Nephron progenitor cell (in vitro differentiated cells): Measurements from ENCODE around the gene CIAO3.
"Not testable (repeated sequence)": the region's sequence is repeated elsewhere in the genome, so short reads cannot be mapped to it uniquely, and the experiment has no call there.

Source experiments
- DNase-seq: peaks from one replicate; pipeline ENCODE4 v3.0.0; 2021
- H3K27ac Mint-ChIP-seq: 2 replicates; pipeline ENCODE4 v1.8.0; 2021; ENCODE audit warnings: mild to moderate bottlenecking, moderate library complexity, mixed read lengths
- H3K27me3 Mint-ChIP-seq: 2 replicates; pipeline ENCODE4 v1.8.0; 2021; ENCODE audit warnings: mild to moderate bottlenecking, low read depth, mixed read lengths; ENCODE audit not compliant: poor library complexity
- H3K36me3 Mint-ChIP-seq: 2 replicates; pipeline ENCODE4 v1.8.0; 2021; ENCODE audit warnings: low read depth, mixed read lengths
- H3K4me1 Mint-ChIP-seq: 2 replicates; pipeline ENCODE4 v1.8.0; 2021; ENCODE audit warnings: mixed read lengths
- H3K4me3 Mint-ChIP-seq: 2 replicates; pipeline ENCODE4 v1.8.0; 2021; ENCODE audit warnings: mild to moderate bottlenecking, moderate library complexity, mixed read lengths
- H3K9me3 Mint-ChIP-seq: 2 replicates; pipeline ENCODE4 v1.8.0; 2021; ENCODE audit warnings: mild to moderate bottlenecking, moderate library complexity, mixed read lengths
- CTCF ChIP-seq: fragments of 200-600 bp; sonication (generic); IDR thresholded peaks from 2 replicates; pipeline ENCODE4 v1.5.0; 2021; ENCODE audit warnings: antibody characterized with exemption

CIAO3 gene

GRCh38 chr16:777826-778225 lies 37.0 kb upstream of the CIAO3 start:
- H3K9me3 Mint-ChIP-seq, result no peaks in the 10 kb centered on the region
- H3K4me3 Mint-ChIP-seq, result no peak overlapping the region
- peaks cover 8% of the 10 kb centered on the region for H3K4me1 Mint-ChIP-seq
- no peak for TF ChIP-seq CTCF
- no peaks in the 10 kb centered on the region for H3K36me3 Mint-ChIP-seq
- H3K27me3 Mint-ChIP-seq, result peaks cover 9% of the 10 kb centered on the region
- peak overlapping the region; percentile 37 for H3K27ac Mint-ChIP-seq
- DNase-seq, result no peak

- no peak for TF ChIP-seq CTCF
- Mint-ChIP-seq H3K27me3 (peaks cover 9% of the 10 kb centered on the region), H3K4me1 (peaks cover 8% of the 10 kb centered on the region), H3K27ac (peak overlapping the region; percentile 68), H3K36me3 (no peaks in the 10 kb centered on the region), H3K4me3 (no peak overlapping the region), H3K9me3 (no peaks in the 10 kb centered on the region)
- DNase-seq, result no peak
Measured at GRCh38 chr16:776824-777223, 36.0 kb upstream of the CIAO3 start.

GRCh38 chr16:776298-776697 lies 35.5 kb upstream of the CIAO3 start:
- H3K27ac Mint-ChIP-seq, DNase-seq, H3K4me1 Mint-ChIP-seq, H3K4me3 Mint-ChIP-seq, H3K9me3 Mint-ChIP-seq, H3K27me3 Mint-ChIP-seq, H3K36me3 Mint-ChIP-seq: not testable (repeated sequence)

- H3K4me1 Mint-ChIP-seq, result peaks cover 12% of the 10 kb centered on the region
Measured at GRCh38 chr16:775236-775796, 34.5 kb upstream of the CIAO3 start.

GRCh38 chr16:774086-775001 lies 33.5 kb upstream of the CIAO3 start:
- peaks cover 12% of the 10 kb centered on the region for H3K4me1 Mint-ChIP-seq
- no peak overlapping the region for H3K27ac Mint-ChIP-seq
- DNase-seq, result no peak
- H3K9me3 Mint-ChIP-seq, result no peaks in the 10 kb centered on the region
- TF ChIP-seq CTCF, result no peak
- H3K4me3 Mint-ChIP-seq, result no peak overlapping the region
- H3K36me3 Mint-ChIP-seq, result no peaks in the 10 kb centered on the region
- peaks cover 4% of the 10 kb centered on the region for H3K27me3 Mint-ChIP-seq

More at GRCh38 chr16:775236-775796, 34.5 kb upstream of the CIAO3 start:
- no peaks in the 10 kb centered on the region for H3K9me3 Mint-ChIP-seq
- H3K27ac Mint-ChIP-seq, result no peak overlapping the region
- H3K36me3 Mint-ChIP-seq, result no peaks in the 10 kb centered on the region
- no peak overlapping the region for H3K4me3 Mint-ChIP-seq
- H3K27me3 Mint-ChIP-seq, result peaks cover 5% of the 10 kb centered on the region
- no peak for TF ChIP-seq CTCF
- DNase-seq, result no peak

GRCh38 chr16:772959-773358 lies 32.2 kb upstream of the CIAO3 start:
- no peak overlapping the region for H3K4me3 Mint-ChIP-seq
- H3K9me3 Mint-ChIP-seq, result no peaks in the 10 kb centered on the region
- peaks cover 3% of the 10 kb centered on the region for H3K27me3 Mint-ChIP-seq

More at GRCh38 chr16:772959-773358, 32.2 kb upstream of the CIAO3 start:
- no peak for TF ChIP-seq CTCF
- DNase-seq, result no peak
- H3K36me3 Mint-ChIP-seq, result no peaks in the 10 kb centered on the region
- H3K4me1 Mint-ChIP-seq, result peaks cover 11% of the 10 kb centered on the region
- no peak overlapping the region for H3K27ac Mint-ChIP-seq
